Tibial artery (tissue), 4 donors: Measurements from ENCODE around the gene EMP3.

Source experiments
- DNase-seq, 2 donors: peaks; one replicate each; pipeline ENCODE4 v3.0.0-alpha.2; 2019
- H3K27ac ChIP-seq, 2 donors: fragments of 200-600 bp; sonication (generic) in 1 of 2; 1 replicate in 1 of 2; 2 replicates in 1 of 2; pipeline ENCODE4 v1.5.1; 2018 to 2019; ENCODE audit warnings: mild to moderate bottlenecking in 1 of 2
- H3K27me3 ChIP-seq, 2 donors: fragments of 200-600 bp; sonication (generic) in 1 of 2; one replicate each; pipeline versions ENCODE4 v1.5.1 to v1.6.0; 2016 to 2019
- H3K36me3 ChIP-seq, 3 donors: fragments of 200-600 bp; sonication (generic) in 2 of 3; one replicate each; pipeline ENCODE4 v1.5.1; 2016 to 2019; ENCODE audit warnings: mild to moderate bottlenecking in 2 of 3
- H3K4me1 ChIP-seq, 4 donors: fragments of 200-600 bp; sonication (generic) in 2 of 4; 1 replicate in 3 of 4; 2 replicates in 1 of 4; pipeline ENCODE4 v1.5.1; 2016 to 2019
- H3K4me3 ChIP-seq, 2 donors: fragments of 200-600 bp; sonication (generic) in 1 of 2; 1 replicate in 1 of 2; 2 replicates in 1 of 2; pipeline ENCODE4 v1.5.1; 2018 to 2019; ENCODE audit warnings: mild to moderate bottlenecking in 2 of 2
- H3K9me3 ChIP-seq, 3 donors: fragments of 200-600 bp; sonication (generic) in 1 of 3; one replicate each; pipeline ENCODE4 v1.5.1; 2016 to 2019
- intact Hi-C: fragments of 100-400 bp; cut with DNase I; formaldehyde crosslinking; loops from one replicate; pipeline ENCODE4 v1.15.0; 2023; ENCODE audit warnings: low total_unique reads
- TF ChIP-seq, protein P1 (sequence below), 2 experiments: fragments of 200-600 bp in 1 of 2; fragments of 450-650 bp in 1 of 2; IDR thresholded peaks; one replicate each; pipeline ENCODE4 v1.5.1; 2017 to 2019; ENCODE audit warnings: antibody characterized with exemption in 2 of 2, mild to moderate bottlenecking in 1 of 2, moderate library complexity in 1 of 2

Gene EMP3

DNA sequence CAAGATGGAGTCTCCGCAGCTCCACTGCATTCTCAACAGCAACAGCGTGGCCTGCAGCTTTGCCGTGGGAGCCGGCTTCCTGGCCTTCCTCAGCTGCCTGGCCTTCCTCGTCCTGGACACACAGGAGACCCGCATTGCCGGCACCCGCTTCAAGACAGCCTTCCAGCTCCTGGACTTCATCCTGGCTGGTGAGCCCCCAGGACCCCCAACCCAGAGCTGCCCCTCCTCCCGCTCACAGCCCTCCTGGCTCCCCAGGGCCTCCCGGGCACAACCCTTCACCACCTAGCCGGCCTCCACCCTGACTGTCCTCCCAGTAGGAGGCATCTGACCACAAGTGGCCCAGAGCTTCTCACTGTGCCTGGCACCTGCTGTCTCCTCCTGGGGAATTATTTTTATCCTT, 48.2 kb downstream of the EMP3 start:
- no peak overlapping the region for H3K27ac ChIP-seq
- peaks cover 0 to 7% of the 10 kb centered on the region in 2 donors for H3K27me3 ChIP-seq
- H3K36me3 ChIP-seq: no peaks in the 10 kb centered on the region
- no peak overlapping the region for H3K4me3 ChIP-seq
- no peaks in the 10 kb centered on the region for H3K9me3 ChIP-seq
- H3K4me1 ChIP-seq: no peaks in the 10 kb centered on the region
- DNase-seq: no peak
- intact Hi-C loops: no loop called here
- TF ChIP-seq, protein P1, sequence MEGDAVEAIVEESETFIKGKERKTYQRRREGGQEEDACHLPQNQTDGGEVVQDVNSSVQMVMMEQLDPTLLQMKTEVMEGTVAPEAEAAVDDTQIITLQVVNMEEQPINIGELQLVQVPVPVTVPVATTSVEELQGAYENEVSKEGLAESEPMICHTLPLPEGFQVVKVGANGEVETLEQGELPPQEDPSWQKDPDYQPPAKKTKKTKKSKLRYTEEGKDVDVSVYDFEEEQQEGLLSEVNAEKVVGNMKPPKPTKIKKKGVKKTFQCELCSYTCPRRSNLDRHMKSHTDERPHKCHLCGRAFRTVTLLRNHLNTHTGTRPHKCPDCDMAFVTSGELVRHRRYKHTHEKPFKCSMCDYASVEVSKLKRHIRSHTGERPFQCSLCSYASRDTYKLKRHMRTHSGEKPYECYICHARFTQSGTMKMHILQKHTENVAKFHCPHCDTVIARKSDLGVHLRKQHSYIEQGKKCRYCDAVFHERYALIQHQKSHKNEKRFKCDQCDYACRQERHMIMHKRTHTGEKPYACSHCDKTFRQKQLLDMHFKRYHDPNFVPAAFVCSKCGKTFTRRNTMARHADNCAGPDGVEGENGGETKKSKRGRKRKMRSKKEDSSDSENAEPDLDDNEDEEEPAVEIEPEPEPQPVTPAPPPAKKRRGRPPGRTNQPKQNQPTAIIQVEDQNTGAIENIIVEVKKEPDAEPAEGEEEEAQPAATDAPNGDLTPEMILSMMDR (IDR thresholded peaks at IDR 0.05): no peak

DNA sequence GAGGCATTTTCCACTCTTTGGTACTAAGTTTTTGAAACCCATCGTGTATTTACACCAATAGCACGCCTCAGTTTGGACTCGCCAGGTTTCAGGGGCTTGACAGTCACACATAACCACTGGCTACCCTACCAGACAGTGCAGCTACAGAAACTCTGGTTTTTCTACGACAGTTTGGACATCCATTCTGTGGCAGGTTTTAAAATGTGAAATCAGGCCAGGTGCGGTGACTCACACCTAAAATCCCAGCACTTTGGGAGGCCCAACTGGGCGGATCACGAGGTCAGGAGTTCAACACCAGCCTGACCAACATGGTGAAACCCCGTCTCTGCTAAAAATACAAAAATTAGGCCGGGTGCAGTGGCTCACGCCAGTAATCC, 52.8 kb downstream of the EMP3 start:
- no peaks in the 10 kb centered on the region for H3K4me1 ChIP-seq
- H3K27ac ChIP-seq: no peak overlapping the region
- intact Hi-C loops: no loop called here
- H3K27me3 ChIP-seq: peaks cover 0 to 7% of the 10 kb centered on the region in 2 donors
- H3K4me3 ChIP-seq: no peak overlapping the region
- H3K9me3 ChIP-seq: no peaks in the 10 kb centered on the region
- peaks cover 11 to 29% (median 20%) of the 10 kb centered on the region in 3 donors for H3K36me3 ChIP-seq
- DNase-seq: no peak
- TF ChIP-seq, protein P1 (IDR thresholded peaks at IDR 0.05): no peak

DNA sequence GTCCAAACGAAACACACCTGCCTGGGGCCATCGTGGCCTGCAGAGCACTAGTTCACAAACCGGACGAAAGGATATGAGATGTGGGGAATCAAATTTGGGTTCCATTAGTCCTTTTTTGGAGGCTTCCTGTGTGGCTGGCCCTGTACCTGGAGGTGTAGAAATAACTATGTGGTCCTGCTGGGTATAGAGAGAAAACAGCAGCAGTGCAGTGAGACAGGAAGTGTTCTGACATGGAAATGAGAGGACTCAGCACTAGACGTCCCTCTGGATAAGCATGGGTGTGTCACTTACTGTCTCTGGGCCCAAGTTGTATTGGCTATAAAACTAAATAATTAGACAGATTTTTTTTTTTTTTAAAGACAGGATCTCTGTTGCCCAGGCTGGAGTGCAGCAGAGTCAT, 53.7 kb downstream of the EMP3 start:
- intact Hi-C loops: no loop called here

More for the DNA sequence above, 53.7 kb downstream of the EMP3 start:
- Histone ChIP-seq H3K9me3 (no peaks in the 10 kb centered on the region), H3K27me3 (peaks cover 0 to 5% of the 10 kb centered on the region in 2 donors), H3K4me3 (no peak overlapping the region), H3K36me3 (peaks cover 20 to 38% (median 29%) of the 10 kb centered on the region in 3 donors), H3K4me1 (no peaks in the 10 kb centered on the region), H3K27ac (no peak overlapping the region)
- TF ChIP-seq, protein P1 (IDR thresholded peaks at IDR 0.05): no peak
- DNase-seq: no peak
